HUES6 (cell line): ENCODE measurements around the gene CELSR2.

ENCODE experiments used
- H3K27ac ChIP-seq: 2 replicates; pipeline ENCODE4 v1.7.0; 2013; ENCODE audit warnings: low read depth, mild to moderate bottlenecking, low read length, inconsistent platforms
- H3K27me3 ChIP-seq: 2 replicates; pipeline ENCODE4 v1.6.1; 2013; ENCODE audit warnings: low read length; ENCODE audit not compliant: control insufficient read depth, insufficient read depth
- H3K36me3 ChIP-seq: 2 replicates; pipeline ENCODE4 v1.6.1; 2013; ENCODE audit warnings: low read length; ENCODE audit not compliant: control insufficient read depth, insufficient read depth
- H3K4me1 ChIP-seq: 2 replicates; pipeline ENCODE4 v1.6.1; 2013; ENCODE audit warnings: low read length; ENCODE audit not compliant: control insufficient read depth, insufficient read depth
- H3K4me3 ChIP-seq: 2 replicates; pipeline ENCODE4 v1.5.1; 2013; ENCODE audit warnings: low read depth, low read length
- H3K9ac ChIP-seq: one replicate; pipeline ENCODE4 v1.6.1; 2013; ENCODE audit warnings: mild to moderate bottlenecking, low read length
- H3K9me3 ChIP-seq: 2 replicates; pipeline ENCODE4 v1.6.1; 2013; ENCODE audit warnings: low read depth, low read length; ENCODE audit not compliant: control insufficient read depth, insufficient read depth

The CELSR2 gene

DNA sequence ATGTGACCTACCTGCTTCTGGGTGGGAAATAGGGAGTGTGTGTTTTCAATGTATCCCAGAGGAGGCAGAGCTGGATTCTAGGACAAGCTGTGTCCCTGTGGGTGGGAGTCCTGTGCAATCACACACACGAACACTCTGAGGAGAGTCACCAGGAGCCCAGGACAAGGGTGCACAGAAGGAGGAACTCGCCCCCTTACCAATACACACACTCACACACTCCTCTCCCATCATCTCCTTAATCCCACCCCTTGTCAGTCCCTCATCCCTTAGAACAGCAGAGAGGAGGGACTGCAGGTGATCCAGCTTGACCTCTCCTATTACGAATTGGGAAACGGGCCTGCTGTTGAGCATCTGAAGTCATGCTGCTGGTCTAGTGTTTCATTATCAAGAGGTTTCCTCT lies 65.9 kb downstream of the CELSR2 start:
- peaks cover 7% of the 10 kb centered on the region for H3K4me1 ChIP-seq
- peaks cover 51% of the 10 kb centered on the region for H3K36me3 ChIP-seq

GRCh38 chr1:109316506-109316905 lies 67.2 kb downstream of the CELSR2 start:
- H3K9ac ChIP-seq: no peak overlapping the region
- peaks cover 7% of the 10 kb centered on the region for H3K4me1 ChIP-seq
- H3K9me3 ChIP-seq: no peaks in the 10 kb centered on the region
- peaks cover 60% of the 10 kb centered on the region for H3K36me3 ChIP-seq
- H3K27ac ChIP-seq: no peak overlapping the region
- H3K4me3 ChIP-seq: no peak overlapping the region
- no peaks in the 10 kb centered on the region for H3K27me3 ChIP-seq

More for the DNA sequence above, 65.9 kb downstream of the CELSR2 start:
- Histone ChIP-seq H3K27ac (no peak overlapping the region), H3K9ac (no peak overlapping the region), H3K27me3 (no peaks in the 10 kb centered on the region), H3K9me3 (no peaks in the 10 kb centered on the region), H3K4me3 (no peak overlapping the region)

GRCh38 chr1:109319114-109319513 lies 69.8 kb downstream of the CELSR2 start:
- Histone ChIP-seq H3K27me3 (no peaks in the 10 kb centered on the region), H3K36me3 (peaks cover 68% of the 10 kb centered on the region), H3K9ac (no peak overlapping the region), H3K9me3 (no peaks in the 10 kb centered on the region), H3K27ac (no peak overlapping the region), H3K4me3 (no peak overlapping the region), H3K4me1 (peaks cover 7% of the 10 kb centered on the region)

DNA sequence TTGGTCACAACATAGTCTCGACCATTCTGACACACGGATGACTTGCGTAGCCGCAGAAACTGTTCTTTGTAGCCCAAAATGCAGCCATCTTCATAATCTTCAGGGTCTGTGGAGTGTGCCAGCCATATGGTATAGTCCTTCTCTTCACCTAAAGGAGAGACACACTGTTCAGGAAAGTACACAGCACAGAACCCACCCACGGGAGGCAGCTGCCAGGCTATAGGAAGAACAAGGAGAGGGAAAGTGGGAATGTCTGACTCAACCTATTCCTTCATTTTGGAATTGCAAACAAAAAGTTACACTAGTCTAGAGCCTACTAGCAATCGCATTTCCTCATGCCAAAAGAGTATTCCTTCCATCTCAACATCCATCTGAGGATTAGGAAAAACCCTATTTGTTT lies 73.6 kb downstream of the CELSR2 start:
- no peak overlapping the region for H3K9ac ChIP-seq
- no peaks in the 10 kb centered on the region for H3K27me3 ChIP-seq
- H3K9me3 ChIP-seq: no peaks in the 10 kb centered on the region
- peaks cover 65% of the 10 kb centered on the region for H3K36me3 ChIP-seq
- peaks cover 7% of the 10 kb centered on the region for H3K4me1 ChIP-seq
- H3K4me3 ChIP-seq: no peak overlapping the region
- no peak overlapping the region for H3K27ac ChIP-seq
